ENCODE data around the gene MED14.

- no peak for TF ChIP-seq CTCF (IDR thresholded peaks at IDR 0.05; ENCODE audit: poor library complexity)
- no peak for TF ChIP-seq EZH2 (IDR thresholded peaks at IDR 0.05; ENCODE audit: borderline replicate concordance)
These were observed 14.6 kb downstream of the MED14 start for GRCh38 chrX:40720792-40721191.
